Glomerular visceral epithelial cell (primary cell): ENCODE data around the gene NAT10.

Experiments used
- DNase-seq: peaks from one replicate; pipeline ENCODE4 v3.0.0-alpha.2; 2016; ENCODE audit errors: extremely low spot score

NAT10 gene

GRCh38 chr11:34105957-34106504, 602 bp downstream of the NAT10 start:
- DNase-seq = peak; percentile 30

DNA sequence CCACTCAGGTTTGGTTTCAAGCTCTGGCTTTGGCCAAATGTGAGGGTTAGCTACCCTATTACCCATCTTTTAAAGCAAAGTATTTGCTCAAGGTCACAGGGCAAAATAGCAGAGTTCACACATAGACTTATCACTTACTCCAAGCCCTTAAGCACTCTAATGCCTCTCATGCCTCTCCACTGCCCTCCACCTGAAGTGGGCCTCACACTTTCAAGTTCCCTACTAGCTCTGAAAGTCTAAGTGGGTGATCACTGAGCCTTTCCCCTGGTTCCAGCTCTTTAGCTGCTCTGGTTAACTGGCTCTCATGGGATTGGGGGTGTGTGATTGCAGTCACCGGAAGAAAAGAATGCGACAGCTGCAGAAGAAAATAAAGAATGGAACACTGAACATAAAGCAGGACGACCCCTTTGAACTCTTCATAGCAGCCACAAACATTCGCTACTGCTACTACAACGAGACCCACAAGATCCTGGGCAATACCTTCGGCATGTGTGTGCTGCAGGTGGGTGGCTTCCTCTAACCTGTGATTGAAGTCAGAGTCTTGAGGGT, 6.4 kb downstream of the NAT10 start:
- DNase-seq = no peak

DNA sequence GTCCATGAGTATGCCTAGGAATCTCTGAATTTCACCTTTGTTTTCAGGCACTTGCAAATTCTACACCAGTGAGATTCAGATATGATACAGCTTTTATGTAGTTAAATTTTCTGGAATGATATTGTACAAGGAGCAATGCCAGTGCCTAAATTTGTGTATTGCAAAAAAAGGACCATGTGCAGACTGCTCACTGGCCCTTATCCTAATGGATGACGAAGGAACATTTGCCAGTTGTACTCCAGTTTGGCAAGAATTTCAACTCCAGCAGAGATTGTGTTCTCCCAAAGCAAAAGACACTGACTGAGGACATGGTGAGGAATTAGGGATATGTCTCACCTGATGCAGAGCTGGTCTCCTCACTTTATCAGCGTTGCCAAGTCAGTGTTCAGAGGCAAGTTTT, 8.6 kb downstream of the NAT10 start:
- no peak for DNase-seq

- no peak for DNase-seq
Observed at GRCh38 chr11:34114471-34114870, 9.0 kb downstream of the NAT10 start.

GRCh38 chr11:34120651-34121050, 15.2 kb downstream of the NAT10 start:
- DNase-seq = no peak

- no peak for DNase-seq
Observed at GRCh38 chr11:34124885-34125668, 19.6 kb downstream of the NAT10 start.

DNA sequence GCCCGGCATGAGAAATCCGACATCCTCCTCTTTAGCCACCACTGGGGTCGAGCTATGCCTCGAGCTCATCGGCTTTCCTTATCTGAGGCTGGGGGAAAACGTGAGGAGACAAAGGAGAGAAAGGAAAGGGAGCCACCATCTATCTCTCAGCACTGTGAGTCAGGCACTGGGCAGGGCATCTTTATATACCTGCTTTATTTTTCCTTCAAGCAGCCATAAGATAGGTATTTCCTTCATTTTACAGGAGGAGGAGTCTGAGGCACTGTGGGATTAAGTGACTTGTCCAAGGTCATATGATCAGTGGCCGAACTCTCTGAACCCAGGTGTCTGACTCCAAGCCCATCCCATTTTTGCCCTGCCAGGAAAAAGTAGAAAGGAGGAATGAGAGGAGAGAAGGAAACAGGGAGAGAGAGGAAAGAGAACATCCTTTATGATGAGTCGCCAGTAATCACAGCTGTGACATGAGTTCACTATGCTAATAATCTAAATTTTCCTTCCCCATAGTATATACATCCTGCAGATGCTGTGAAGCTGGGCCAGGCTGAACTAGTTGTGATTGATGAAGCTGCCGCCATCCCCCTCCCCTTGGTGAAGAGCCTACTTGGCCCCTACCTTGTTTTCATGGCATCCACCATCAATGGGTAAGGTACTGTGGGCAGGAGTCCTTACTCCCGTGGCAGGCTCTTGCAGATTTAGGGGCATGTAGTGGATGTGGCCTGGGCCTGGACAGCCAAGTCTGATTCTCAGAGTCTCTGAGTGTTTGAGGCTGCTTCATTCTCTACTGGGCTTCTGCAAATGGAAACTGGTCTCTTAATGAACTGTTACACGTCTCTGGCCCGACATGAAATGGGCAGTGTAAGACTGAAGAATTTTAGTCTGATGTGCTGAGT, 21.8 kb downstream of the NAT10 start:
- no peak for DNase-seq

GRCh38 chr11:34128824-34129223, 23.4 kb downstream of the NAT10 start:
- DNase-seq = no peak

DNA sequence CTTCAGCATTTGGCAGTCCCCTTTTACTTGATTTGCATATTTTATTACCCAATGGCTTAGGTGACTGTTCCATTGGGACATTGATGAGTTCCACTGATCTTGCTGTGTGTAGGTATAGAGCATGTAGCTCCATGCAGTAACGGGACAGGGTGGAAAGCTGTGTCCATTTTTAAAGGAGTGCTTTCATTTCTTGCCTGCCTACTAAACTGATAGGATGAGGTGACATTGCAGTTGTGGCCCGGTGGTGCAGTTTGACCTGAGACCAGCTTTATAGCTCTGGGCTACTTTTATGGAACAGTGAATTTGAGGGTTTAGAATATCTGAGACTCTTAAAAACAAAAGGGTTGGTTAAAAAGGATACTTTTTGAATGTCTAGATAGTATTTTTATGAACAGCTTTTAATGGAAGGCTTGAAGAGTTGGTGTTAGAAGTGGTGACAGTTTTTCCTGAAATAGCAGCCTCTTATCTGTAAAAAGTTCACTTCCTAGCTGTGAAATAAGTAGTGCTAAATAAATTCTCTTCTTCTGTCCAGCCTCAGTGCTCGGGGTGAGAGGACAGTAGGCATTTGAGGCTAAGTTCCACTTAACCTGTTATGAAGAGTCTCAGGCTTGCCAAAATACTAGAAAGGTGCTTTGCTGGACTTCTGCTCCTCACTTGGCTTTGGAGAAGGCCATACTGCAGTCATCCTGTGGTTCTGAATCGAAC, 27.0 kb downstream of the NAT10 start:
- DNase-seq = no peak

- DNase-seq = no peak
Observed at GRCh38 chr11:34134765-34135164, 29.3 kb downstream of the NAT10 start.

DNA sequence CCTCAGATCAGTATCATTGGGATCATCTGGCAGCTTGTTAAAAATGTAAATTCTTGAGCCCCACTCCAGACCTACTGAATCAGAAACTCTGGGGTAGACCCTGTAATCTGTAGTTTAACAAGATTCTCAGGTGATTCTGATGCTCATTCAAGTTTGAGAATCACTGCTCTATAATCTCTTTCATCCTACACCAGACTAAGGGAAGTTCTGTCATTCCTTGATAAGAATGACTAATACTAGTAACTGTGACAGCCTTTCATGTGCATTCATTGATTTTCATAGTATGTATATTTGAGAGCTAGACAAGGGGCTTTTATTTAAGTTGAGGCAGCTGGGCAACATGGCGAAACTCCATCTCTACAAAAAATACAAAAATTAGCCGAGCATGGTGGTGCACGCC, 30.0 kb downstream of the NAT10 start:
- DNase-seq = no peak

- no peak for DNase-seq
Observed at GRCh38 chr11:34136420-34136819, 31.0 kb downstream of the NAT10 start.

GRCh38 chr11:34139346-34139745, 33.9 kb downstream of the NAT10 start:
- no peak for DNase-seq

- DNase-seq = no peak
Observed at GRCh38 chr11:34140149-34140548, 34.7 kb downstream of the NAT10 start.

DNA sequence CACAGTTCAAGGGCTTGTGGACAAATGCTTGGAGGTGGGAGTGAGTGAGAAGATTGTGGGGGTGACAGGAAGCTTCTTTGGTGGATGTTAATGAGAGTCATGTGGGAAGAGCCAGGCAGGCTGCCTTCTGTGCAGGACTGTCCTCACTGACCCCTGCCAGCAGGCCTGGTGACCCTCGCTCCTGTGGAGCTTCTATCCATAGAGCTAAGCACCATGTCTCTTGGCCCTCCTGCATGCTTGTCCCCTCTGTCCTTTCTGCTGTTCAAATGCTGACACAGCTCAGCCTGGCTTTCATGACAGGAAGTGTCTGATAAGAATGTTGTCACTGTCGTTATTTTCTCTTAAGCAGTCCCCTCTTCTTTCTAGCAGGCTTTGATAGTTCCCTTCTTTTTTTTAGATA, 37.6 kb downstream of the NAT10 start:
- DNase-seq = no peak

DNA sequence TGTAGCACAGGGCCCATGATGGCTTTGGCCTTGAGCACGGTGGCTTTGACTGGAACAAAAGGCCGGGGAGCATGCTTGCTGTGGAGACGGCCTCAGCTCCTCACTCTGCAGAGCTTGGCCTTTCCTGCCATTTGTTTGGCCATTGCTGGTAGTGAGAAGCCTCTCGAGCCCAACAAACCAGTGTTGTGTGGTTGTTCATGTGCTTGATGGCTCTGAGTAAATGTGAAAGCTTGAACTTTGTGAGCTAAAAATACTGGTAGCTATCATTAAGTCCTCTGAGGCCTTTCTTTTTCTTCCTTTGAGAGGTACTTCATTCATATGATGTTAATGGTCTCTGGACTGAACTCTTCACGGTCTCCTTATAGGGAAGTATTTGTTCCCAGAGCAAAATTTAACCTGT, 39.6 kb downstream of the NAT10 start:
- no peak for DNase-seq

- DNase-seq = no peak
Observed at GRCh38 chr11:34145847-34146381, 40.5 kb downstream of the NAT10 start.

DNA sequence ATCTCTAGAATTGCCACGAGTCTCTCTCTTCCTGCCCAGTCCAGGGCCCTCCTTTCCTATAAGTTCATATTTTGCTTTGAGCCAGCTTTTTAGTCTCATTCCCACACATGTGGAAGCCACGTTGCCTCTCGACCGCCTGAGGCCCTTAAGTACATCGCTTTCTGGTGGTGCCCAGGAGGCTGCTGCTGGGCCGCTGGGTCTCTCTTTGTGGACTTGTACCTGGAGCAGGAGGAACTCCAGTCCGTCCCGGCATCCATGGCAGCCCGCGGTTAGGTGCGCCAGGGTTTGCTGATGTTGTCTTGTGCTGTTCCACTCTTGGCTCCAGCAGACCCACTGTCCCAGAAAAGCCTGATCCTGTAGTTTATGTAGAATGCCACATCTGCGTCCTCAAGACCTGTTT, 41.0 kb downstream of the NAT10 start:
- DNase-seq = no peak

GRCh38 chr11:34146866-34147265, 41.4 kb downstream of the NAT10 start:
- no peak for DNase-seq

DNA sequence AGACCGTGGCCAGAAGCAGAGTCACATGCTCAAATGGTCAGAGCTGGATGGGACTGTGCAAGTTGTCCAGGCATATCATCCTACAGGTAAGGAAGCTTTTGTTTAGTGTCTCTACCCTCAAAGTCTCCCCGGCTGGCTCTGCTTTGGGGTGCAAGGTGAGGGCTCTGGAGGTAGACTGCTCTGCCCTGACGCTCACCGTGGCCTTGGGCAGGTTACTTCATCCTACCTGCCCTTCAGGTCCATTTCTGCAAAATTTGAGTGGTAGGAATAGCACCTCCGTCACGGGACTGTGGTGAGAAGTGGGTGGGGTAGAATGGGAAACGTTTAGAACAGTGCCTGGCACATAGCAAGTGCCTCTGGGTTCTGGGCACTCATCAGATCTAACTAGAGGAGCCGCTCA, 42.2 kb downstream of the NAT10 start:
- no peak for DNase-seq

- no peak for DNase-seq
Observed at GRCh38 chr11:34148504-34149165, 43.2 kb downstream of the NAT10 start.
